Glomerular endothelial cell (primary cell): ENCODE data around the gene WDR88. TPM values are rescaled to one million over a fixed set of nuclear protein-coding genes. Genes with fewer than 3 reads are reported as not detected.

Experiments used
- total RNA-seq: library from RNA; depleted of rRNA; stranded (reverse); fragments of >200 nt; gene quantifications from 2 replicates; pipeline ENCODE4 v1.2.3, GENCODE V29; 2015

WDR88 gene
- total RNA-seq, 1 donor from 2014 or later = not detected

Other genes starting within 250 kb of the WDR88 start
- 24.5 and 25.8 TPM in 2 replicates for gene CEP89, start 160.2 kb upstream of the WDR88 start, total RNA-seq
- 1.6 and 1.9 TPM in 2 replicates for gene FAAP24, start 159.9 kb upstream of the WDR88 start, total RNA-seq
- 2.8 and 5.4 TPM in 2 replicates for gene RHPN2, start 67.2 kb upstream of the WDR88 start, total RNA-seq
- gene GPATCH1, start 50.9 kb upstream of the WDR88 start, total RNA-seq = 2.5 and 6.6 TPM in 2 replicates
- 30.0 and 36.5 TPM in 2 replicates for gene LRP3, start 62.2 kb downstream of the WDR88 start, total RNA-seq
- gene SLC7A10, start 93.7 kb downstream of the WDR88 start, total RNA-seq = not detected in 2 replicates
- gene CEBPA, start 170.4 kb downstream of the WDR88 start, total RNA-seq = 0.10 and 0.47 TPM in 2 replicates
- gene CEBPG, start 241.6 kb downstream of the WDR88 start, total RNA-seq = 17.1 and 22.5 TPM in 2 replicates